Breast epithelium (tissue), 3 donors: ENCODE measurements around the gene MGARP.

Experiments used
- CTCF ChIP-seq, 3 donors: fragments of 450-650 bp; IDR thresholded peaks; one replicate each; pipeline ENCODE4 v1.5.1; 2016 to 2017; ENCODE audit warnings: antibody characterized with exemption in 3 of 3, mild to moderate bottlenecking in 3 of 3, moderate library complexity in 3 of 3
- POLR2A ChIP-seq: fragments of 450-650 bp; IDR thresholded peaks from one replicate; pipeline ENCODE4 v1.6.1; 2016; ENCODE audit warnings: antibody characterized with exemption, mild to moderate bottlenecking, moderate library complexity
- POLR2AphosphoS5 ChIP-seq, 3 donors: sonication (generic); formaldehyde crosslinking; IDR thresholded peaks; one replicate each; pipeline ENCODE4 v1.6.1; 2017; ENCODE audit warnings: antibody characterized with exemption in 3 of 3

DNA sequence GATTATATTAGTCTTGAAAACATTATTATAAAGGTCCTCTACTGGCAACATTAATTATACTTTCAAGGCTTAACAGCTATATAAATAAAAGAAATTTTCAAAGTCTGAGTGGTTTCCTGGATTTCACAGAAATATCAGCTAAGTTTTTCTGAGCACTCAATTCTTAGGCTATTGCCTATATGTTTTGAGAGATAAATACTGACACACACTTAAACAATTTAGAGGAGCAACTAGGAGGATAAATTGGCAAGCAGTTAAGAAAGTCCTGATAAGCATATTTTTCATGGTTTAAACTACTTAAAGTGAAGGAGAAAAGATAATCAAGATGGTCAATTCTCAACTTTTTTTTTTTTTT, 2.7 kb upstream of the MGARP start:
- TF ChIP-seq CTCF (IDR thresholded peaks at IDR 0.05) (no peak), POLR2AphosphoS5 (IDR thresholded peaks at IDR 0.05) (no peak), POLR2A (no peak)
